HepG2 (cell line): ENCODE measurements around the gene GEMIN2. TPM values are rescaled to one million over a fixed set of nuclear protein-coding genes. Genes with fewer than 3 reads are reported as not detected.

Experiments
- ATAC-seq: fragments of 200-7000 bp; cut with Tn5 transposase; 3 replicates; pipeline ENCODE4 v1.9.1; 2020; ENCODE audit warnings: mild to moderate bottlenecking, moderate library complexity
- BruUV-seq: library from RNA; stranded (reverse); fragments of 400-500 nt; replicated peaks from 2 replicates; lab custom pipeline; 2021; lab: Mats Ljungman, UMichigan
- CTCF ChIA-PET: fragments of 300-600 bp; formaldehyde crosslinking; extraction: SDS; loops from one replicate; lab custom pipeline; 2021; ENCODE audit warnings: low total read pairs, inconsistent platforms, low intra/inter-chr PET ratio; lab: Yijun Ruan, JAX
- POLR2A ChIA-PET: fragments of 350-600 bp; sonication (Branson Sonifier 250); formaldehyde crosslinking; loops from one replicate; lab custom pipeline; 2020; ENCODE audit warnings: antibody characterized with exemption, inconsistent platforms; lab: Yijun Ruan, JAX
- DNase-seq: peaks from one replicate; pipeline ENCODE4 v3.0.0-alpha.2; 2015; ENCODE audit warnings: low spot score
- FAIRE-seq: peaks from 3 replicates; lab custom pipeline; 2011; peaks lifted over from hg19 to GRCh38; lab: Jason Lieb, UNC
- H2AFZ ChIP-seq: one replicate; pipeline ENCODE4 v1.6.1; 2011; ENCODE audit warnings: low read length, inconsistent platforms
- H3K27ac ChIP-seq: fragments of 300-600 bp; 3 replicates; pipeline ENCODE4 v1.8.0; 2011; ENCODE audit warnings: mixed run types, mild to moderate bottlenecking, mixed read lengths, low read length, inconsistent platforms; ENCODE audit not compliant: insufficient read depth; ENCODE audit errors: extremely low read length
- H3K27me3 ChIP-seq, 2 experiments: fragments of 200-600 bp in 1 of 2; 2 replicates in 1 of 2; 3 replicates in 1 of 2; pipeline versions ENCODE4 v1.6.0 to v1.8.0; 2011; ENCODE audit warnings: low read length in 2 of 2, mild to moderate bottlenecking in 2 of 2, moderate library complexity in 2 of 2, inconsistent platforms in 1 of 2; ENCODE audit not compliant: insufficient read depth in 2 of 2, control insufficient read depth in 1 of 2
- H3K36me3 ChIP-seq, 2 experiments: fragments of 200-600 bp in 1 of 2; replicated peaks in 1 of 2; 2 replicates in 1 of 2; 3 replicates in 1 of 2; pipeline versions ENCODE4 v1.5.1 to v1.8.0; 2011; ENCODE audit warnings: low read length in 2 of 2, inconsistent platforms in 1 of 2; ENCODE audit not compliant: insufficient read depth in 2 of 2, control insufficient read depth in 1 of 2
- H3K4me1 ChIP-seq: 2 replicates; pipeline ENCODE4 v1.5.1; 2012; ENCODE audit warnings: low read length, inconsistent platforms; ENCODE audit not compliant: insufficient read depth
- H3K4me2 ChIP-seq: 2 replicates; pipeline ENCODE4 v1.6.0; 2011; ENCODE audit warnings: low read depth, low read length, inconsistent platforms
- H3K4me3 ChIP-seq, 3 experiments: fragments of 200-600 bp in 1 of 3; sonication (generic), shearing (Covaris generic) in 1 of 3; replicated peaks in 1 of 3; 2 replicates each; pipeline ENCODE4 v1.5.1; 2011 to 2016; ENCODE audit warnings: low read length in 3 of 3, inconsistent platforms in 2 of 3, low read depth in 2 of 3, mild to moderate bottlenecking in 2 of 3, control low read depth in 1 of 3, mixed read lengths in 1 of 3; ENCODE audit not compliant: insufficient read depth in 1 of 3
- H3K79me2 ChIP-seq: one replicate; pipeline ENCODE4 v1.6.1; 2011; ENCODE audit warnings: low read length, inconsistent platforms; ENCODE audit not compliant: insufficient read depth
- H3K9ac ChIP-seq: 2 replicates; pipeline ENCODE4 v1.6.0; 2011; ENCODE audit warnings: mild to moderate bottlenecking, low read depth, low read length, inconsistent platforms; ENCODE audit not compliant: insufficient read depth
- H3K9me3 ChIP-seq: 2 replicates; pipeline ENCODE4 v1.5.1; 2012; ENCODE audit warnings: mild to moderate bottlenecking, low read length
- H4K20me1 ChIP-seq: 2 replicates; pipeline ENCODE4 v1.6.0; 2011; ENCODE audit warnings: inconsistent platforms, mild to moderate bottlenecking, low read length, moderate library complexity; ENCODE audit not compliant: insufficient read depth
- AGO2 ChIP-seq: fragments of 200-400 bp; formaldehyde crosslinking; optimal IDR thresholded peaks from 2 replicates; pipeline ENCODE3; 2017; ENCODE audit warnings: mild to moderate bottlenecking, low read depth, low read length, moderate library complexity
- ATF2 ChIP-seq: sonication (generic); formaldehyde crosslinking; IDR thresholded peaks from 2 replicates; pipeline ENCODE4 v1.4.0; 2020; ENCODE audit warnings: missing genetic modification reagents
- ATF4 ChIP-seq, 2 experiments: fragments of 450-650 bp in 1 of 2; sonication (generic) in 1 of 2; formaldehyde crosslinking; IDR thresholded peaks; 2 replicates each; pipeline versions ENCODE4 v1.5.0 to v1.8.0; 2020 to 2022; ENCODE audit warnings: mild to moderate bottlenecking in 1 of 2, missing genetic modification reagents in 1 of 2
- FOXK1 ChIP-seq: sonication (generic); formaldehyde crosslinking; IDR thresholded peaks from 2 replicates; pipeline ENCODE4 v1.4.0; 2020; ENCODE audit warnings: low read depth, missing genetic modification reagents, borderline replicate concordance
- GPN1 ChIP-seq: sonication (generic); formaldehyde crosslinking; IDR thresholded peaks from 2 replicates; pipeline ENCODE4 v1.5.1; 2020; ENCODE audit warnings: missing genetic modification reagents, borderline replicate concordance
- HDAC1 ChIP-seq: sonication (generic); formaldehyde crosslinking; IDR thresholded peaks from 2 replicates; pipeline ENCODE4 v1.5.1; 2020; ENCODE audit warnings: mild to moderate bottlenecking, missing genetic modification reagents
- HNRNPUL1 ChIP-seq: fragments of 200-400 bp; formaldehyde crosslinking; IDR thresholded peaks from 2 replicates; pipeline ENCODE4 v1.6.1; 2017; ENCODE audit warnings: low read depth, mild to moderate bottlenecking, low read length, moderate library complexity
- MATR3 ChIP-seq: sonication (generic); formaldehyde crosslinking; IDR thresholded peaks from 2 replicates; pipeline ENCODE4 v1.4.0; 2020; ENCODE audit warnings: missing genetic modification reagents
- MBD4 ChIP-seq: IDR thresholded peaks from 2 replicates; pipeline ENCODE4 v1.6.1; 2012; ENCODE audit warnings: low read length, inconsistent platforms, borderline replicate concordance
- PITX1 ChIP-seq: sonication (generic); formaldehyde crosslinking; IDR thresholded peaks from 2 replicates; pipeline ENCODE4 v1.5.1; 2020; ENCODE audit warnings: mild to moderate bottlenecking, missing genetic modification reagents
- POLR2AphosphoS2 ChIP-seq: IDR thresholded peaks from 2 replicates; pipeline ENCODE4 v1.6.1; 2011; ENCODE audit warnings: low read depth, low read length, improper control_type of control experiment
- POLR2AphosphoS5 ChIP-seq: IDR thresholded peaks from 2 replicates; pipeline ENCODE4 v1.6.1; 2012; ENCODE audit warnings: low read depth, low read length
- RBFOX2 ChIP-seq: fragments of 200-400 bp; formaldehyde crosslinking; IDR thresholded peaks from 2 replicates; pipeline ENCODE4 v1.6.1; 2017; ENCODE audit warnings: low read depth, mild to moderate bottlenecking, low read length
- ZFP82 ChIP-seq: sonication (generic); formaldehyde crosslinking; IDR thresholded peaks from 2 replicates; pipeline ENCODE4 v1.5.1; 2020; ENCODE audit warnings: mild to moderate bottlenecking, missing genetic modification reagents, borderline replicate concordance
- ZGPAT ChIP-seq: IDR thresholded peaks from 2 replicates; pipeline ENCODE4 v1.6.1; 2016; ENCODE audit warnings: mild to moderate bottlenecking
- ZNF441 ChIP-seq: sonication (generic); formaldehyde crosslinking; IDR thresholded peaks from 2 replicates; pipeline ENCODE4 v1.7.0; 2021; ENCODE audit warnings: missing genetic modification reagents, borderline replicate concordance
- ZNF777 ChIP-seq: sonication (generic); formaldehyde crosslinking; IDR thresholded peaks from 2 replicates; pipeline ENCODE4 v1.4.0; 2020; ENCODE audit warnings: missing genetic modification reagents
- ZNF790 ChIP-seq: sonication (generic); formaldehyde crosslinking; IDR thresholded peaks from 2 replicates; pipeline ENCODE4 v1.8.0; 2022; ENCODE audit warnings: missing genetic modification reagents, mild to moderate bottlenecking, borderline replicate concordance
- ZNF816 ChIP-seq: sonication (generic); formaldehyde crosslinking; IDR thresholded peaks from 2 replicates; pipeline ENCODE4 v1.8.0; 2022; ENCODE audit warnings: missing genetic modification reagents, mild to moderate bottlenecking, borderline replicate concordance
- ZNF850 ChIP-seq: sonication (generic); formaldehyde crosslinking; conservative IDR thresholded peaks from 2 replicates; pipeline ENCODE4 v1.9.0; 2021; ENCODE audit warnings: mild to moderate bottlenecking, missing genetic modification reagents
- ZSCAN31 ChIP-seq: sonication (generic); formaldehyde crosslinking; IDR thresholded peaks from 2 replicates; pipeline ENCODE4 v1.5.0; 2020; ENCODE audit warnings: low read depth, mild to moderate bottlenecking, missing genetic modification reagents
- WGBS: methylation state at CpG from one replicate; pipeline ENCODE4 v1.1.6; 2017; ENCODE audit warnings: low lambda C conversion rate; 5-methylcytosine and 5-hydroxymethylcytosine counted together
- in situ Hi-C: cut with HindIII; loops from 2 replicates; pipeline ENCODE4 v1.10.0; 2017; ENCODE audit warnings: low pct_unique_long_range_greater_than_20kb; ENCODE audit not compliant: extremely low pct_ligation_motif_present
- intact Hi-C: fragments of 100-400 bp; cut with micrococcal nuclease; formaldehyde crosslinking; loops from one replicate; pipeline ENCODE4 v1.10.0; 2022; ENCODE audit not compliant: unreplicated experiment
- polyA plus RNA-seq, 8 experiments: library from polyadenylated mRNA; depleted of rRNA in 3 of 8; stranded (reverse) in 7 of 8; unstranded in 1 of 8; fragments of >200 nt; fragmentation: Illumina TruSeq in 4 of 8; extraction: Trizol in 4 of 8; gene quantifications; 2 replicates each; pipeline versions ENCODE4 v1.2.1 to v1.2.3, GENCODE V29; 2011 to 2016; ENCODE audit warnings: low read depth in 4 of 8, missing spikeins in 1 of 8, mixed read lengths in 1 of 8; ENCODE audit not compliant: insufficient read depth in 1 of 8
- total RNA-seq, 5 experiments: library from RNA; depleted of rRNA; stranded (reverse); fragments of >200 nt; fragmentation: Illumina TruSeq; extraction: Trizol; gene quantifications; 2 replicates each; pipeline ENCODE4 v1.2.3, GENCODE V29; 2016; ENCODE audit warnings: low read depth in 1 of 5

Gene GEMIN2
- total and polyA plus RNA-seq, 2 of the 13 experiments (the other 11 are each of a cell fraction or from before 2014, with no cell fraction given): 54.8 to 110 TPM

- no TSS peak for BruUV-seq
- no peak overlapping the region for H3K4me3 ChIP-seq
- intact Hi-C loops (no loop called here), in situ Hi-C loops (no loop called here)
- peaks cover 24% of the 10 kb centered on the region for H3K4me1 ChIP-seq
- FAIRE-seq: no peak
- 94% methylated on average over 5 of the region's 5 CpGs for WGBS
- POLR2A ChIA-PET: interaction anchor here (0.7 to 9.0 kb wide), 11 partner anchors 10 to 246 kb away, joined by 3 to 99 read pairs (median 6); partner anchors contain the start of genes FBXO33, GEMIN2, PNN and SEC23A
- ATAC-seq: no peak
- H3K9ac ChIP-seq: no peak overlapping the region
- no peaks in the 10 kb centered on the region; the same call in none of the 2 replicates for H4K20me1 ChIP-seq
- no peaks in the 10 kb centered on the region for H3K9me3 ChIP-seq
- DNase-seq: no peak
- H2AFZ ChIP-seq: no peak overlapping the region
- peaks cover 3% of the 10 kb centered on the region for H3K79me2 ChIP-seq
- CTCF ChIA-PET: no interaction called here
- H3K27me3 ChIP-seq: no peaks in the 10 kb centered on the region
- peaks cover 21 to 39% of the 10 kb centered on the region in 2 experiments for H3K36me3 ChIP-seq
- no peak overlapping the region for H3K27ac ChIP-seq
- H3K4me2 ChIP-seq: no peak overlapping the region
- TF ChIP-seq PITX1 (CRISPR knock-in tag) (no peak), GPN1 (CRISPR knock-in tag) (no peak), ZSCAN31 (0 out of 2 replicates have a peak, but pooled peaks have one; percentile 8), MBD4 (peak; percentile 93), ATF4 (CRISPR knock-in tag; IDR thresholded peaks at IDR 0.05) (peak in 1 of 2 experiments; percentile 11; a peak in 1 of 4 replicates), ZNF441 (CRISPR knock-in tag) (no peak), ZFP82 (CRISPR knock-in tag) (0 out of 2 replicates have a peak, but pooled peaks have one; percentile 42), AGO2 (peak; percentile 91), ATF2 (CRISPR knock-in tag) (0 out of 2 replicates have a peak, but pooled peaks have one; percentile 23), ZNF790 (CRISPR knock-in tag) (0 out of 2 replicates have a peak, but pooled peaks have one; percentile 31), RBFOX2 (peak; percentile 66), POLR2AphosphoS5 (peak; percentile 60), MATR3 (no peak), POLR2AphosphoS2 (peak; percentile 95), ZNF850 (CRISPR knock-in tag) (peak; percentile 81; the same call in 1 of the 2 replicates), ZGPAT (CRISPR knock-in tag) (peak; percentile 11; the same call in 1 of the 2 replicates), ZNF777 (0 out of 2 replicates have a peak, but pooled peaks have one; percentile 24), FOXK1 (CRISPR knock-in tag) (no peak), ZNF816 (CRISPR knock-in tag) (peak; percentile 61; the same call in 1 of the 2 replicates), HNRNPUL1 (peak; percentile 47; the same call in 1 of the 2 replicates), HDAC1 (peak; percentile 7; the same call in 1 of the 2 replicates)
Observed at GRCh38 chr14:39185256-39186049, 71.3 kb downstream of the GEMIN2 start.
